ENCODE data around the gene MDGA2.

GRCh38 chr14:47390831-47391504 is 284.4 kb downstream of the MDGA2 start:
- TF ChIP-seq POLR2A (IDR thresholded peaks at IDR 0.05; ENCODE audit: low read depth, low read length) (no peak), POLR2AphosphoS5 (IDR thresholded peaks at IDR 0.05; ENCODE audit: low read depth, low read length) (no peak), TAF1 (IDR thresholded peaks at IDR 0.05; ENCODE audit: borderline replicate concordance, low read depth, low read length) (no peak)
